Measurements from ENCODE around the gene ASIC3. TPM values are rescaled to one million over a fixed set of nuclear protein-coding genes. Genes with fewer than 3 reads are reported as not detected.

ASIC3 gene
- total RNA-seq, 1 experiment from 2014 or later = 1.1 TPM

- no peaks in the 10 kb centered on the region for H3K36me3 Mint-ChIP-seq (ENCODE audit: insufficient read depth, unreplicated experiment)
- DNase-seq = no peak
- H3K36me3 ChIP-seq (ENCODE audit: control insufficient read depth, insufficient read depth, low read length) = no peaks in the 10 kb centered on the region
- intact Hi-C loops (cut with micrococcal nuclease; ENCODE audit: unreplicated experiment) = no loop called here
- no peaks in the 10 kb centered on the region for H3K4me1 ChIP-seq
- H3K4me3 ChIP-seq (ENCODE audit: low read depth, low read length) = no peak overlapping the region
- peaks cover 3% of the 10 kb centered on the region for H3K27me3 Mint-ChIP-seq (ENCODE audit: insufficient read depth, unreplicated experiment)
- ChIA-PET POLR2A (no interaction called here), CTCF (no interaction called here)
- no peak overlapping the region for H3K27ac Mint-ChIP-seq (ENCODE audit: unreplicated experiment)
- H3K4me1 Mint-ChIP-seq (ENCODE audit: low read depth, unreplicated experiment) = no peaks in the 10 kb centered on the region
- BruUV-seq (replicated peaks) = no TSS peak
- TF ChIP-seq CTCF (IDR thresholded peaks at IDR 0.05; ENCODE audit: insufficient read depth in 1 of 2, low read depth in 1 of 2, low read length in 1 of 2, severe bottlenecking in 1 of 2, unreplicated experiment in 1 of 2) = no peak
- H3K9me3 Mint-ChIP-seq (ENCODE audit: unreplicated experiment) = no peaks in the 10 kb centered on the region
- no peaks in the 10 kb centered on the region for H3K9me3 ChIP-seq
- no peak overlapping the region for H3K4me3 Mint-ChIP-seq (ENCODE audit: unreplicated experiment)
- no peaks in the 10 kb centered on the region for H3K27me3 ChIP-seq (replicated peaks; ENCODE audit: control insufficient read depth, insufficient read depth, low read length)
Measured at GRCh38 chr7:151000897-151001495, 47.3 kb upstream of the ASIC3 start.

DNA sequence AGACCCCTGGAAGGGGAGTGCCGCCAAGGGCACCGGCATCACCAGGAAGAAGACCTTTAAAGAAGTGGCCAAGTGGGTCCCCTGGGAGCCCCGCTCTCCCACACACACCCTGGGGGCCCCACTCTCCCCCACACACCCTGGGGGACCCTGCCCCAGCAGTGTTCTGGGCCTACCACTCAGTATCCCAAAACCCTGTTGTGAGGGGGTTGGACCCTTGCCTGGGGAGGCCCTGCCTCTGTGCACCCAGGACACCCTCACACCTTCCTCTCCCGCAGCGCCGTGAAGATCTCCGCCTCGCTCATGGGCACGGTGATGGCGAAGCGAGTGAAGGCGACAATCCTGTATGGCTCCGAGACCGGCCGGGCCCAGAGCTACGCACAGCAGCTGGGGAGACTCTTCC, 46.8 kb upstream of the ASIC3 start:
- Mint-ChIP-seq H3K9me3 (ENCODE audit: unreplicated experiment) (no peaks in the 10 kb centered on the region), H3K36me3 (ENCODE audit: insufficient read depth, unreplicated experiment) (no peaks in the 10 kb centered on the region), H3K27me3 (ENCODE audit: insufficient read depth, unreplicated experiment) (peaks cover 3% of the 10 kb centered on the region), H3K27ac (ENCODE audit: unreplicated experiment) (no peak overlapping the region), H3K4me3 (ENCODE audit: unreplicated experiment) (no peak overlapping the region), H3K4me1 (ENCODE audit: low read depth, unreplicated experiment) (no peaks in the 10 kb centered on the region)
- Histone ChIP-seq H3K27me3 (replicated peaks; ENCODE audit: control insufficient read depth, insufficient read depth, low read length) (no peaks in the 10 kb centered on the region), H3K9me3 (no peaks in the 10 kb centered on the region), H3K4me3 (ENCODE audit: low read depth, low read length) (no peak overlapping the region), H3K36me3 (ENCODE audit: control insufficient read depth, insufficient read depth, low read length) (no peaks in the 10 kb centered on the region), H3K4me1 (no peaks in the 10 kb centered on the region)
- ChIA-PET POLR2A (no interaction called here), CTCF (no interaction called here)
- DNase-seq = no peak
- no peak for TF ChIP-seq CTCF (IDR thresholded peaks at IDR 0.05; ENCODE audit: insufficient read depth in 1 of 2, low read depth in 1 of 2, low read length in 1 of 2, severe bottlenecking in 1 of 2, unreplicated experiment in 1 of 2)
- no TSS peak for BruUV-seq (replicated peaks)
- intact Hi-C loops (cut with micrococcal nuclease; ENCODE audit: unreplicated experiment) = no loop called here

DNA sequence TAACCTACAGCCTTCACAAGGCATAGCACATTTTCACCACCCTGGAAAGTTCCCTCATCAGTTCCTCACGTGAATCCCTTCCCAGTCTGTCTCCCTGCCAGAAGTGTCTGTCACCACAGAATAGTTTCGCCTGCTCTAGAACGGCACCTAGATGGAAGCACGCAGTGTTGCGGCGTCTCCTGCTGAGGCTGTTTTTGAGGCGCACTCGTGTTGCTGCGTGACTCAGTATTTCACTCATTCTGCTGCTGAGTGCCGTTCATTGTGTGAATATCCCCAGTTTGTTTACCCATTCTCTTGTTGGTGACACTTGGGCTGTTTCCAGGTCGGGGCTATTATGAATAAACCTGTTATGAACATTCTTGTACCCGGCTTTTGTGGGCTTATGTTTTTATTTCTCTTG, 44.8 kb upstream of the ASIC3 start:
- no TSS peak for BruUV-seq (replicated peaks)
- no peaks in the 10 kb centered on the region for H3K4me1 Mint-ChIP-seq (ENCODE audit: low read depth, unreplicated experiment)
- no peaks in the 10 kb centered on the region for H3K9me3 Mint-ChIP-seq (ENCODE audit: unreplicated experiment)
- no peaks in the 10 kb centered on the region for H3K4me1 ChIP-seq
- H3K4me3 ChIP-seq (ENCODE audit: low read depth, low read length) = no peak overlapping the region
- CTCF ChIA-PET = no interaction called here
- H3K4me3 Mint-ChIP-seq (ENCODE audit: unreplicated experiment) = no peak overlapping the region
- intact Hi-C loops (cut with micrococcal nuclease; ENCODE audit: unreplicated experiment) = no loop called here
- H3K27me3 ChIP-seq (replicated peaks; ENCODE audit: control insufficient read depth, insufficient read depth, low read length) = no peaks in the 10 kb centered on the region
- no peak overlapping the region for H3K27ac Mint-ChIP-seq (ENCODE audit: unreplicated experiment)
- peaks cover 3% of the 10 kb centered on the region for H3K27me3 Mint-ChIP-seq (ENCODE audit: insufficient read depth, unreplicated experiment)
- no peaks in the 10 kb centered on the region for H3K36me3 Mint-ChIP-seq (ENCODE audit: insufficient read depth, unreplicated experiment)
- H3K9me3 ChIP-seq = no peaks in the 10 kb centered on the region
- TF ChIP-seq CTCF (IDR thresholded peaks at IDR 0.05; ENCODE audit: insufficient read depth in 1 of 2, low read depth in 1 of 2, low read length in 1 of 2, severe bottlenecking in 1 of 2, unreplicated experiment in 1 of 2) = no peak
- no peaks in the 10 kb centered on the region for H3K36me3 ChIP-seq (ENCODE audit: control insufficient read depth, insufficient read depth, low read length)
- DNase-seq = no peak
- POLR2A ChIA-PET = no interaction called here

Data from Caco-2 (cell line).